Endothelial cell of umbilical vein (primary cell): ENCODE results near the gene TRPT1.

Experiments used
- CTCF ChIP-seq, 2 donors: IDR thresholded peaks; 1 replicate in 1 of 2; 2 replicates in 1 of 2; pipeline ENCODE4 v1.5.1; 2011; ENCODE audit warnings: low read length in 2 of 2, mild to moderate bottlenecking in 2 of 2, moderate library complexity in 2 of 2, control low read depth in 1 of 2, inconsistent platforms in 1 of 2, low read depth in 1 of 2; ENCODE audit not compliant: insufficient read depth in 1 of 2; ENCODE audit errors: extremely low read depth in 1 of 2
- EZH2 ChIP-seq: IDR thresholded peaks from 2 replicates; pipeline ENCODE4 v1.6.1; 2012; ENCODE audit warnings: borderline replicate concordance, low read depth, mild to moderate bottlenecking, moderate library complexity, low read length, inconsistent platforms; ENCODE audit not compliant: severe bottlenecking
- GATA2 ChIP-seq: IDR thresholded peaks from 2 replicates; pipeline ENCODE4 v1.7.0; 2011; ENCODE audit warnings: low read depth, mild to moderate bottlenecking, moderate library complexity, mixed read lengths, low read length; ENCODE audit not compliant: insufficient read length, insufficient read depth
- JUN ChIP-seq: IDR thresholded peaks from 2 replicates; pipeline ENCODE4 v1.6.1; 2011; ENCODE audit warnings: borderline replicate concordance, low read depth; ENCODE audit not compliant: insufficient read length, insufficient read depth
- MAX ChIP-seq: IDR thresholded peaks from 2 replicates; pipeline ENCODE4 v1.6.1; 2011; ENCODE audit not compliant: insufficient read depth, insufficient read length
- POLR2A ChIP-seq: IDR thresholded peaks from 2 replicates; pipeline ENCODE4 v1.6.1; 2012; ENCODE audit warnings: low read depth, mild to moderate bottlenecking, control low read depth, low read length
- POLR2AphosphoS5 ChIP-seq: IDR thresholded peaks from 2 replicates; pipeline ENCODE4 v1.6.1; 2012; ENCODE audit warnings: low read depth, mild to moderate bottlenecking, control low read depth, low read length, moderate library complexity; ENCODE audit not compliant: insufficient read depth

- TF ChIP-seq POLR2A, result no peak
- no peak for TF ChIP-seq CTCF (IDR thresholded peaks at IDR 0.05; ENCODE audit: extremely low read depth in 1 of 2, insufficient read depth in 1 of 2, low read depth in 1 of 2, low read length in 2 of 2)
- no peak for TF ChIP-seq POLR2AphosphoS5
- TF ChIP-seq EZH2, result no peak
- TF ChIP-seq JUN, result no peak
- TF ChIP-seq MAX, result no peak
- no peak for TF ChIP-seq GATA2
Measured at GRCh38 chr11:64210301-64211020, 15.5 kb downstream of the TRPT1 start.
